ENCODE measurements around the gene RPL35. TPM values are rescaled to one million over a fixed set of nuclear protein-coding genes. Genes with fewer than 3 reads are reported as not detected.
A peak's percentile ranks its signal among the peaks of the same experiment; 100 is the strongest.

The RPL35 gene
- total and polyA plus RNA-seq, 4 experiments from 2014 or later, result 1,440 to 2,014 (median 1,734) TPM

DNA sequence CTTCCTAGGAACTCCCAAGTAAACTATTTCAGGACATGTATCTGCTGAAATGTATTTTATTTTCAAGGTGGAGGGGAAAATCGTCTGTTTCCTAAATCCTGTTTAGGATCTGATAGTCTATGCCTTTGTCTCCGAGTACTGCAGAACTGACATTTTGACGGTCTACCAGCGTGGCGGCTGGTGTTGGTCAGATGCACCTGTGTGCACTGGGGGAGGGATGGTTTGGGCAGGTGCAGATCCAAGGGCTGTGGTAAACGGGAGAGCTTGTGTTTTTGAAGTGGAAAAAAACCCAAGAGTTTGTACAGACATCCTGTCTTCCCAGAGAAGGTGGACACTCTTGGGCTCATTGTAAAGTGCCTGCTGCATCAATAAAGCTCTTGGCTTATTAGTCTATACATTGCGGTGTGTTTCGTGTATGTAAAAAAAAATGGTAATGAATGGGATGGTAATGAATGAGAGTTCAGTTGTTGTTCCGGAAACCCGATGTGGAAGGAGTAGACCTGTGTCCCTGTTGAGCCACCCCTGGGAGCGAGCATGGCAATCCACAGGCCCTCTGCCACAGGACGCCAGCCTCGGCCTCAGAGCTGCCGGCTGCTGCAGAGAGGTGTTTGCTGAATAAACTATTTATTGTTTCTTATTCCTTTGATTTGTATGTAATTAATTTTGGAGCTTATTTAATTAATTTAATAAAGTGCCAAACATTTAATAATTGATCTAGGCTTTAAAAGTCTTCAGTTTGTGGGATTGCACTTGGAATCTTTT is 15.4 kb upstream of the RPL35 start:
- peak overlapping the region in 5 of 7 donors; percentile 50 to 89 (median 72) for H3K27ac Mint-ChIP-seq
- CTCF ChIA-PET (ENCODE audit: partially characterized antibody), result interaction anchor here (2.2 to 2.4 kb wide), 2 partner anchors 16 to 24 kb away, joined by 8 to 14 read pairs; partner anchors contain the start of gene WDR38
- Histone ChIP-seq H3K9me3 (ENCODE audit: control insufficient read depth in 1 of 2, low read length in 2 of 2) (no peaks in the 10 kb centered on the region), H3K27me3 (ENCODE audit: insufficient read depth, low read length) (no peaks in the 10 kb centered on the region), H3K36me3 (ENCODE audit: insufficient read depth, low read length) (peaks cover 85% of the 10 kb centered on the region), H3K27ac (ENCODE audit: low read depth, low read length) (no peak overlapping the region), H3K4me3 (ENCODE audit: low read length in 2 of 2) (no peak overlapping the region), H3K4me1 (ENCODE audit: insufficient read depth, low read length) (peaks cover 30% of the 10 kb centered on the region)
- peaks cover 12 to 35% (median 26%) of the 10 kb centered on the region in 4 donors for H3K4me1 Mint-ChIP-seq
- intact Hi-C loops (cut with micrococcal nuclease), result no loop called here
- no peaks in the 10 kb centered on the region for H3K27me3 Mint-ChIP-seq
- POLR2A ChIA-PET (ENCODE audit: partially characterized antibody), result interaction anchor here (1.3 to 3.8 kb wide), 2 partner anchors 15 to 89 kb away, joined by 3 to 16 read pairs; partner anchors contain the start of genes ARPC5L and RPL35
- peaks cover 39 to 68% of the 10 kb centered on the region in 2 donors for H3K36me3 Mint-ChIP-seq
- no peak overlapping the region for H3K4me3 Mint-ChIP-seq
- H3K9me3 Mint-ChIP-seq, result no peaks in the 10 kb centered on the region
- no peak for DNase-seq

DNA sequence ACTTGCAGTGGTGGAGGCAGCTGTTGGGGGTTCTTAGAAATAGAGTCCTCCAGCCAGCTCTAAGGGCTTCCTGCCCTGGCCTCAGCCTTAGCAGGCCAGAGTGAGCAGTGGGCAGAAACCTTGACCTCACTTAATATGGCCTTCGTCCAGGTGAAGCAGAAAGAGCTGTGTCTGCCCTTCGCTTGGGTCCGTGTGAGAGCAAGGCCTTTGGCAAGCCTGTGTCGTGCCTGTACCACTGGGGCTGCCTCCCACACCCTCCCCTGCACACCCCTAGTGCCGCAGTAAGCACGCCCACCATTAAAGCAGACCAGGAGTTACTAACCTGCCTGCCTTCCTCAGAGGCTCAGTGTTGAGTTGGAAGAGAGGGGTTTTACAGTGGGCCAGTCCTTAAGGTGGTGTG is 13.7 kb upstream of the RPL35 start:
- no peaks in the 10 kb centered on the region for H3K9me3 Mint-ChIP-seq
- no peak overlapping the region for H3K4me3 ChIP-seq (ENCODE audit: low read length in 2 of 2)
- no peaks in the 10 kb centered on the region for H3K27me3 ChIP-seq (ENCODE audit: insufficient read depth, low read length)
- no peak overlapping the region for H3K4me3 Mint-ChIP-seq
- ChIA-PET CTCF (ENCODE audit: partially characterized antibody) (interaction anchor here (7.9 kb wide), 1 partner anchor 21 kb away, joined by 56 read pairs; the partner anchor contains the start of gene WDR38), POLR2A (ENCODE audit: partially characterized antibody) (interaction anchor here (3.8 kb wide), 1 partner anchor 14 kb away, joined by 16 read pairs; the partner anchor contains the start of genes ARPC5L and RPL35)
- H3K27me3 Mint-ChIP-seq, result no peaks in the 10 kb centered on the region
- peak overlapping the region in 3 of 7 donors; percentile 6 to 53 (median 18) for H3K27ac Mint-ChIP-seq
- H3K4me1 ChIP-seq (ENCODE audit: insufficient read depth, low read length), result peaks cover 46% of the 10 kb centered on the region
- H3K36me3 ChIP-seq (ENCODE audit: insufficient read depth, low read length), result peaks cover 70% of the 10 kb centered on the region
- intact Hi-C loops (cut with micrococcal nuclease), result no loop called here
- H3K27ac ChIP-seq (ENCODE audit: low read depth, low read length), result no peak overlapping the region
- no peak for DNase-seq
- no peaks in the 10 kb centered on the region for H3K9me3 ChIP-seq (ENCODE audit: control insufficient read depth in 1 of 2, low read length in 2 of 2)
- peaks cover 39 to 78% of the 10 kb centered on the region in 2 donors for H3K36me3 Mint-ChIP-seq
- H3K4me1 Mint-ChIP-seq, result peaks cover 27 to 52% (median 42%) of the 10 kb centered on the region in 4 donors

DNA sequence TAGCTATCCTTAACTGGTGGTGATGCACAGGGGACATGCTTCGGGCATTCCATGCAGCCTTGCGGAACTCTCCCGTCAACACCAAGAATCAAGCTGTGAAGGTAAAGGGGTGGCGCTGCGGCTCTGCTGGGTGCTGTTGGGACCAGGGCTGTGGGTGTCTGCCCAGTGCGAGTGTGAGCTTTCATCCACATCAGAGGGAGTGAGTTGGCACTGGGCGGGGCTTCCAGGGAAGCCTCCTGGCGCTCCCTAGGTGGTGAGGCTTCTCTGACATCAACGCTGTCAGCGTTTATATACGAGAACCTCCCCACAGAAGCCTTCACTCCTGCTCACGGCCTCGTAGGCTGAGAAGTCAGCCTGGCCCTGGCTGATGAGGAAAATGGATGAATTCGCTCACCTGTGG is 11.9 kb upstream of the RPL35 start:
- peaks cover 30 to 59% (median 48%) of the 10 kb centered on the region in 4 donors for H3K4me1 Mint-ChIP-seq
- Histone ChIP-seq H3K4me3 (ENCODE audit: low read length in 2 of 2) (no peak overlapping the region), H3K36me3 (ENCODE audit: insufficient read depth, low read length) (peaks cover 53% of the 10 kb centered on the region), H3K4me1 (ENCODE audit: insufficient read depth, low read length) (peaks cover 50% of the 10 kb centered on the region), H3K9me3 (ENCODE audit: control insufficient read depth in 1 of 2, low read length in 2 of 2) (no peaks in the 10 kb centered on the region), H3K27ac (ENCODE audit: low read depth, low read length) (peak overlapping the region; percentile 91), H3K27me3 (ENCODE audit: insufficient read depth, low read length) (no peaks in the 10 kb centered on the region)
- peak overlapping the region in 3 of 7 donors; percentile 60 to 98 (median 81) for H3K27ac Mint-ChIP-seq
- H3K27me3 Mint-ChIP-seq, result no peaks in the 10 kb centered on the region
- no peaks in the 10 kb centered on the region for H3K9me3 Mint-ChIP-seq
- POLR2A ChIA-PET (ENCODE audit: partially characterized antibody), result interaction anchor here (6.4 kb wide), 1 partner anchor 14 kb away, joined by 74 read pairs; the partner anchor contains the start of genes ARPC5L and RPL35
- CTCF ChIA-PET (ENCODE audit: partially characterized antibody), result interaction anchor here (1.4 to 7.9 kb wide), 3 partner anchors 12 to 102 kb away, joined by 3 to 56 read pairs (median 21); partner anchors contain the start of genes ARPC5L, RPL35 and WDR38
- peak in 1 of 5 donors; percentile 38 for DNase-seq
- H3K4me3 Mint-ChIP-seq, result peak overlapping the region in 2 of 8 donors; percentile 41 to 55
- intact Hi-C loops (cut with micrococcal nuclease), result no loop called here
- H3K36me3 Mint-ChIP-seq, result peaks cover 32 to 74% of the 10 kb centered on the region in 2 donors

DNA sequence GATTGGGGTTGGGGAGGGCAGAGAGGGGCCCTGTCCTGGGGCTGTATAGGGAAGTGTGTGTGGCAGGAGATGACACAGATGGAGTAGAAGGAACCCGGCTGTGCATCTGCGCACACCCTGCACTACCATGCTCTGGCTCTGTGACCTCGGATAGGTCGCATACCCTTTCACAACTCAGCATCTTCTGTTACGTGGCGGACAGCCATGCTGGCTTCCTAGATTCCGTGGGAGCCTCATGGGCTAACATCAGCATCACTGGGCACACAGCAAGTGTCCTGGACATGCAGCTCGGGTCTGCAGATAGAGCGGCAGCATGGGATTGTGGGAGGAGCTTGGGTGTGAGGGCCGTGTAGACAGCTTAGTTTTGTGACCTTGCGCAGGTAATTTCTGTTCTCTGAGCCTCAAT is 9.4 kb upstream of the RPL35 start:
- Mint-ChIP-seq H3K36me3 (peaks cover 13 to 56% of the 10 kb centered on the region in 2 donors), H3K27me3 (no peaks in the 10 kb centered on the region), H3K4me1 (peaks cover 29 to 74% (median 51%) of the 10 kb centered on the region in 4 donors), H3K27ac (peak overlapping the region; percentile 93 to 98 (median 95)), H3K4me3 (peak overlapping the region; percentile 89 to 96 (median 93)), H3K9me3 (peaks cover 0 to 2% (median 0%) of the 10 kb centered on the region in 8 donors)
- POLR2A ChIA-PET (ENCODE audit: partially characterized antibody), result interaction anchor here (1.5 to 6.4 kb wide), 2 partner anchors 12 to 95 kb away, joined by 3 to 74 read pairs; partner anchors contain the start of genes ARPC5L and RPL35
- Histone ChIP-seq H3K27me3 (ENCODE audit: insufficient read depth, low read length) (no peaks in the 10 kb centered on the region), H3K9me3 (ENCODE audit: control insufficient read depth in 1 of 2, low read length in 2 of 2) (no peaks in the 10 kb centered on the region), H3K36me3 (ENCODE audit: insufficient read depth, low read length) (peaks cover 29% of the 10 kb centered on the region), H3K4me1 (ENCODE audit: insufficient read depth, low read length) (peaks cover 61% of the 10 kb centered on the region), H3K27ac (ENCODE audit: low read depth, low read length) (peak overlapping the region; percentile 91), H3K4me3 (ENCODE audit: low read length in 2 of 2) (peak overlapping the region; percentile 50 to 58)
- DNase-seq, result no peak
- intact Hi-C loops (cut with micrococcal nuclease), result no loop called here
- CTCF ChIA-PET (ENCODE audit: partially characterized antibody), result interaction anchor here (0.5 to 7.9 kb wide), 4 partner anchors 9 to 24 kb away, joined by 3 to 56 read pairs (median 12); partner anchors contain the start of genes ARPC5L, RPL35 and WDR38

DNA sequence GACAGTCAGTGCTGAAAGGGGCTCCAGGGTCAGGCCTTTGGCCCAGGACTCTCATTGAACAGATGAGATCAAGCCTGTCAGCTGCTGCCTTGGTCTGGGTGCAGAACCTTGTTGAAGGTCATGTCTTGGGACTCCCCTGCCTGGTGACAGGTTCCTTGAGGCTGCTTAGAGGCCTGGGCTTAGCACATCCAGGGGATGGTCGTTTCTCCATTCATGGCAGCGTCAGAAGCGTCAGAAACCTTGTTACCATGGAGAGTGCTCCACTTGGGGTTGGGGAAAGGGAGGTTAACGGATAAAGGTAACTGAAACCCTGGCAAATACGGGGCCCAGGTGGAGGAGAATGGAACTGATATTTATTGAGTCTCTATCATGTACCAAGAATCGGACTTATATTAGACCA is 9.0 kb upstream of the RPL35 start:
- no peaks in the 10 kb centered on the region for H3K27me3 ChIP-seq (ENCODE audit: insufficient read depth, low read length)
- peak overlapping the region; percentile 93 to 98 (median 95) for H3K27ac Mint-ChIP-seq
- no peaks in the 10 kb centered on the region for H3K9me3 ChIP-seq (ENCODE audit: control insufficient read depth in 1 of 2, low read length in 2 of 2)
- POLR2A ChIA-PET (ENCODE audit: partially characterized antibody), result interaction anchor here (1.0 to 6.4 kb wide), 7 partner anchors 8 to 100 kb away, joined by 3 to 74 read pairs (median 8); partner anchors contain the start of genes ARPC5L, GOLGA1, NR6A1 and RPL35
- peaks cover 0 to 2% (median 0%) of the 10 kb centered on the region in 8 donors for H3K9me3 Mint-ChIP-seq
- DNase-seq, result peak in 1 of 5 donors; percentile 45
- peaks cover 13 to 53% of the 10 kb centered on the region in 2 donors for H3K36me3 Mint-ChIP-seq
- peaks cover 26% of the 10 kb centered on the region for H3K36me3 ChIP-seq (ENCODE audit: insufficient read depth, low read length)
- intact Hi-C loops (cut with micrococcal nuclease), result no loop called here
- H3K27me3 Mint-ChIP-seq, result no peaks in the 10 kb centered on the region
- peaks cover 61% of the 10 kb centered on the region for H3K4me1 ChIP-seq (ENCODE audit: insufficient read depth, low read length)
- H3K4me3 Mint-ChIP-seq, result peak overlapping the region; percentile 89 to 96 (median 93)
- CTCF ChIA-PET (ENCODE audit: partially characterized antibody), result interaction anchor here (3.3 to 7.9 kb wide), 2 partner anchors 9 to 16 kb away, joined by 21 to 56 read pairs; partner anchors contain the start of genes ARPC5L, RPL35 and WDR38
- H3K27ac ChIP-seq (ENCODE audit: low read depth, low read length), result peak overlapping the region; percentile 91
- H3K4me3 ChIP-seq (ENCODE audit: low read length in 2 of 2), result peak overlapping the region; percentile 50 to 58
- peaks cover 29 to 74% (median 51%) of the 10 kb centered on the region in 4 donors for H3K4me1 Mint-ChIP-seq

DNA sequence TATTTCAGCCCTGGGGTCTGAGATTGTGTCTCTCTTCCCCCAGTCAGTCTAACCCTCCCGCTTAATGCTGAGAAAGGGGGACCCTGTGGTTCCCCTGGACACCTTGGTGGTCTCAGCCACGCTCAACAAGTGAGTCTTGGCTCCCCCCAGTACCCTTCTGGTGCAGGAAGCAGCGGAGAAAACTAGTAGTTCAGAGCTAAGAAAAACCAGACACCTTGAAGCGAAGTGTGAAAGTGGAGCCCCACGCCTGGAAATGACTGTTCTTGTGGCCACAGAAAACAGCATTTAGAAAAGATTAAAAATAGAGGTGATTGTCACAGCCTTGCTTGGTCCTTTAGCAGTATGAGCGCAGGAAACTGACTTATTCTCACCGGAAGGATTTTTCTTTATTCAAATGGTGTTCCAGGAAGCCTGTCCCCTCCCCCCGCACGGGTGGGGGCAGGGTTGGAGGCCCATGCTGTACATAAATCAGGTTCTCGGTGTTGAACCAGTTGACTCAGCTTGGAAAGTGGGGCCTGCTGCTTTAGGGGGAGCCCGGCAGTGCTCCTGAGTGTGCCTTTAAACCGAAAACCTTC is 8.3 kb upstream of the RPL35 start:
- peaks cover 58% of the 10 kb centered on the region for H3K4me1 ChIP-seq (ENCODE audit: insufficient read depth, low read length)

More for the DNA sequence above, 8.3 kb upstream of the RPL35 start:
- ChIA-PET CTCF (ENCODE audit: partially characterized antibody) (interaction anchor here (1.2 to 7.9 kb wide), 2 partner anchors 9 to 15 kb away, joined by 5 to 56 read pairs; partner anchors contain the start of genes RPL35 and WDR38), POLR2A (ENCODE audit: partially characterized antibody) (interaction anchor here (1.0 to 6.4 kb wide), 9 partner anchors 8 to 371 kb away, joined by 3 to 74 read pairs (median 8); partner anchors contain the start of genes ARPC5L, GOLGA1, HSPA5 and NR6A1)
- Histone ChIP-seq H3K36me3 (ENCODE audit: insufficient read depth, low read length) (peaks cover 19% of the 10 kb centered on the region), H3K9me3 (ENCODE audit: control insufficient read depth in 1 of 2, low read length in 2 of 2) (no peaks in the 10 kb centered on the region), H3K27ac (ENCODE audit: low read depth, low read length) (peak overlapping the region; percentile 91), H3K27me3 (ENCODE audit: insufficient read depth, low read length) (no peaks in the 10 kb centered on the region), H3K4me3 (ENCODE audit: low read length in 2 of 2) (peak overlapping the region; percentile 50 to 58)
- DNase-seq, result peak; percentile 74 to 88 (median 75)
- peak overlapping the region; percentile 93 to 98 (median 95) for H3K27ac Mint-ChIP-seq
- H3K27me3 Mint-ChIP-seq, result no peaks in the 10 kb centered on the region
- peaks cover 29 to 70% (median 49%) of the 10 kb centered on the region in 4 donors for H3K4me1 Mint-ChIP-seq
- peak overlapping the region; percentile 89 to 96 (median 93) for H3K4me3 Mint-ChIP-seq
- intact Hi-C loops (cut with micrococcal nuclease), result loop anchor here (1.0 kb wide), 2 partner anchors 9 to 71 kb away; partner anchors contain the start of genes GOLGA1 and RPL35
- peaks cover 0 to 2% (median 0%) of the 10 kb centered on the region in 8 donors for H3K9me3 Mint-ChIP-seq
- peaks cover 8 to 47% of the 10 kb centered on the region in 2 donors for H3K36me3 Mint-ChIP-seq
